Prostate gland (tissue), 2 donors: ENCODE results near the gene PPM1J. TPM values are rescaled to one million over a fixed set of nuclear protein-coding genes. Genes with fewer than 3 reads are reported as not detected.

ENCODE experiments used
- DNase-seq: peaks from one replicate; pipeline ENCODE4 v3.0.0-alpha.2; 2019; ENCODE audit warnings: low spot score
- H3K27ac ChIP-seq, 2 donors: fragments of 200-600 bp; sonication (generic); 2 replicates each; pipeline ENCODE4 v1.5.1; 2017 to 2019
- H3K27me3 ChIP-seq: fragments of 200-600 bp; sonication (generic); replicated peaks from 2 replicates; pipeline ENCODE4 v1.5.1; 2019; ENCODE audit not compliant: insufficient read depth
- H3K36me3 ChIP-seq, 2 donors: fragments of 200-600 bp; sonication (generic); 1 replicate in 1 of 2; 2 replicates in 1 of 2; pipeline versions ENCODE4 v1.5.1 to v1.8.1; 2017 to 2019
- H3K4me1 ChIP-seq: fragments of 200-600 bp; sonication (generic); replicated peaks from 2 replicates; pipeline ENCODE4 v1.5.1; 2019
- H3K4me3 ChIP-seq, 2 donors: fragments of 200-600 bp; sonication (generic); 2 replicates each; pipeline ENCODE4 v1.5.1; 2017 to 2019
- H3K9me3 ChIP-seq: fragments of 200-600 bp; sonication (generic); 2 replicates; pipeline ENCODE4 v1.5.1; 2017
- CTCF ChIP-seq, 4 experiments: fragments of 200-600 bp in 2 of 4; fragments of 450-650 bp in 2 of 4; sonication (generic) in 2 of 4; IDR thresholded peaks; 1 replicate in 3 of 4; 2 replicates in 1 of 4; pipeline ENCODE4 v1.5.1; 2016 to 2019; ENCODE audit warnings: antibody characterized with exemption in 4 of 4, mild to moderate bottlenecking in 2 of 4, moderate library complexity in 2 of 4
- POLR2A ChIP-seq: fragments of 450-650 bp; IDR thresholded peaks from one replicate; pipeline ENCODE4 v1.6.1; 2016; ENCODE audit warnings: antibody characterized with exemption, mild to moderate bottlenecking
- POLR2AphosphoS5 ChIP-seq: sonication (generic); formaldehyde crosslinking; IDR thresholded peaks from one replicate; pipeline ENCODE4 v1.6.1; 2017; ENCODE audit warnings: antibody characterized with exemption
- WGBS: methylation state at CpG from one replicate; pipeline ENCODE4 v1.1.5; 2018; 5-methylcytosine and 5-hydroxymethylcytosine counted together
- intact Hi-C: fragments of 100-400 bp; cut with DNase I; formaldehyde crosslinking; loops from one replicate; pipeline ENCODE4 v1.14.2; 2022
- total RNA-seq, 2 donors: library from RNA; depleted of rRNA; stranded (reverse); fragments of >200 nt; gene quantifications; one replicate each; pipeline ENCODE4 v1.1.0, GENCODE V29; 2016

The PPM1J gene
- total RNA-seq, 2 donors from 2014 or later = 2.0 to 16.8 TPM

- Histone ChIP-seq H3K36me3 (no peaks in the 10 kb centered on the region), H3K27ac (no peak overlapping the region), H3K9me3 (no peaks in the 10 kb centered on the region), H3K4me1 (peaks cover 4% of the 10 kb centered on the region), H3K4me3 (no peak overlapping the region), H3K27me3 (no peaks in the 10 kb centered on the region)
- 94% methylated on average over 7 of the region's 7 CpGs for WGBS
- TF ChIP-seq POLR2AphosphoS5 (no peak), CTCF (IDR thresholded peaks at IDR 0.05) (no peak), POLR2A (no peak)
- no peak for DNase-seq
- intact Hi-C loops = loop anchor here (10.0 kb wide), 1 partner anchor 363 kb away; the partner anchor contains the start of gene LRIG2
These were observed 2.9 kb downstream of the PPM1J start for GRCh38 chr1:112712191-112712590.

- no peaks in the 10 kb centered on the region for H3K36me3 ChIP-seq
- WGBS = 84% methylated on average over 11 of the region's 11 CpGs
- intact Hi-C loops = loop anchor here (10.0 kb wide), 1 partner anchor 363 kb away; the partner anchor contains the start of gene LRIG2
- H3K27ac ChIP-seq = no peak overlapping the region
- H3K27me3 ChIP-seq = no peaks in the 10 kb centered on the region
- no peak for DNase-seq
- no peaks in the 10 kb centered on the region for H3K9me3 ChIP-seq
- no peak overlapping the region for H3K4me3 ChIP-seq
- peaks cover 4% of the 10 kb centered on the region for H3K4me1 ChIP-seq
- TF ChIP-seq CTCF (IDR thresholded peaks at IDR 0.05) (no peak), POLR2AphosphoS5 (no peak), POLR2A (no peak)
These were observed 3.5 kb downstream of the PPM1J start for GRCh38 chr1:112711670-112712069.

GRCh38 chr1:112711041-112711440, 4.1 kb downstream of the PPM1J start:
- H3K4me1 ChIP-seq = peaks cover 2% of the 10 kb centered on the region
- H3K36me3 ChIP-seq = no peaks in the 10 kb centered on the region
- intact Hi-C loops = loop anchor here (10.0 kb wide), 1 partner anchor 364 kb away; the partner anchor contains the start of gene LRIG2
- no peak overlapping the region for H3K27ac ChIP-seq
- TF ChIP-seq POLR2AphosphoS5 = no peak
- TF ChIP-seq CTCF (IDR thresholded peaks at IDR 0.05) = no peak
- no peak for TF ChIP-seq POLR2A
- no peaks in the 10 kb centered on the region for H3K9me3 ChIP-seq
- no peak overlapping the region for H3K4me3 ChIP-seq
- DNase-seq = no peak
- no peaks in the 10 kb centered on the region for H3K27me3 ChIP-seq
- WGBS = 72% methylated on average over 7 of the region's 7 CpGs

GRCh38 chr1:112710586-112710985, 4.5 kb downstream of the PPM1J start:
- intact Hi-C loops = loop anchor here (10.0 kb wide), 1 partner anchor 364 kb away; the partner anchor contains the start of gene LRIG2

More at GRCh38 chr1:112710586-112710985, 4.5 kb downstream of the PPM1J start:
- Histone ChIP-seq H3K27me3 (no peaks in the 10 kb centered on the region), H3K27ac (no peak overlapping the region), H3K4me3 (no peak overlapping the region), H3K4me1 (no peaks in the 10 kb centered on the region), H3K36me3 (no peaks in the 10 kb centered on the region), H3K9me3 (no peaks in the 10 kb centered on the region)
- 94% methylated on average over 3 of the region's 3 CpGs for WGBS
- no peak for DNase-seq
- no peak for TF ChIP-seq POLR2AphosphoS5
- no peak for TF ChIP-seq CTCF (IDR thresholded peaks at IDR 0.05)
- TF ChIP-seq POLR2A = no peak
